Smooth muscle cell (in vitro differentiated cells): ENCODE data around the gene XCL1. TPM values are rescaled to one million over a fixed set of nuclear protein-coding genes. Genes with fewer than 3 reads are reported as not detected.
"Not testable (repeated sequence)": the region's sequence is repeated elsewhere in the genome, so short reads cannot be mapped to it uniquely, and the experiment has no call there.

Experiments
- DNase-seq: peaks from one replicate; lab custom pipeline; 2025; ENCODE audit not compliant: unreplicated experiment; lab: John Stamatoyannopoulos, UW
- H2AFZ ChIP-seq: fragments of 200-600 bp; sonication (generic); 2 replicates; pipeline ENCODE4 v1.6.0; 2016; ENCODE audit warnings: antibody characterized with exemption, low read depth, mild to moderate bottlenecking
- H3F3A ChIP-seq: fragments of 200-600 bp; sonication (generic); 2 replicates; pipeline ENCODE4 v1.6.0; 2017; ENCODE audit warnings: antibody characterized with exemption, low read depth
- H3K27ac ChIP-seq: fragments of 200-600 bp; sonication (generic); 2 replicates; pipeline ENCODE4 v1.5.1; 2016; ENCODE audit warnings: low read depth, mild to moderate bottlenecking
- H3K27me3 ChIP-seq: fragments of 200-600 bp; sonication (generic); 2 replicates; pipeline ENCODE4 v1.6.1; 2016; ENCODE audit warnings: low read depth, mild to moderate bottlenecking
- H3K36me3 ChIP-seq: fragments of 200-600 bp; sonication (generic); 2 replicates; pipeline ENCODE4 v1.5.1; 2016; ENCODE audit warnings: low read depth
- H3K4me1 ChIP-seq: fragments of 200-600 bp; sonication (generic); 2 replicates; pipeline ENCODE4 v1.5.1; 2016; ENCODE audit warnings: low read depth
- H3K4me2 ChIP-seq: fragments of 200-600 bp; sonication (generic); 2 replicates; pipeline ENCODE4 v1.6.0; 2016; ENCODE audit warnings: mild to moderate bottlenecking
- H3K4me3 ChIP-seq: fragments of 200-600 bp; sonication (generic); 2 replicates; pipeline ENCODE4 v1.5.1; 2016; ENCODE audit warnings: mild to moderate bottlenecking
- H3K79me2 ChIP-seq: fragments of 200-600 bp; sonication (generic); 2 replicates; pipeline ENCODE4 v1.6.0; 2016; ENCODE audit warnings: low read depth, mild to moderate bottlenecking
- H3K9ac ChIP-seq: fragments of 200-600 bp; sonication (generic); 2 replicates; pipeline ENCODE4 v1.6.0; 2016; ENCODE audit warnings: low read depth
- H3K9me3 ChIP-seq: fragments of 200-600 bp; sonication (generic); replicated peaks from 2 replicates; pipeline ENCODE4 v1.5.1; 2016; ENCODE audit warnings: low read depth
- H4K20me1 ChIP-seq: fragments of 200-600 bp; sonication (generic); 2 replicates; pipeline ENCODE4 v1.6.0; 2016; ENCODE audit warnings: low read depth
- WGBS: methylation state at CpG from one replicate; pipeline ENCODE4 v1.1.7; 2016; ENCODE audit warnings: low lambda C conversion rate; 5-methylcytosine and 5-hydroxymethylcytosine counted together
- polyA plus RNA-seq: library from polyadenylated mRNA; unstranded; fragments of >200 nt; fragmentation: Nextera tagmentation; extraction: Ambion mirVana; gene quantifications from 2 replicates; pipeline ENCODE4 v1.2.1, GENCODE V29; 2016
- total RNA-seq: library from RNA; depleted of rRNA; stranded (reverse); fragments of >200 nt; gene quantifications from 2 replicates; pipeline ENCODE4 v1.2.3, GENCODE V29; 2014
- TF ChIP-seq, protein P1 (sequence below): fragments of 200-600 bp; sonication (generic); IDR thresholded peaks from 2 replicates; pipeline ENCODE4 v1.5.1; 2017; ENCODE audit warnings: borderline replicate concordance, mild to moderate bottlenecking, antibody characterized with exemption; ENCODE audit not compliant: insufficient read depth, poor library complexity, severe bottlenecking

The XCL1 gene
- total and polyA plus RNA-seq, 2 experiments from 2014 or later = 0.45 TPM; not detected in 1

DNA sequence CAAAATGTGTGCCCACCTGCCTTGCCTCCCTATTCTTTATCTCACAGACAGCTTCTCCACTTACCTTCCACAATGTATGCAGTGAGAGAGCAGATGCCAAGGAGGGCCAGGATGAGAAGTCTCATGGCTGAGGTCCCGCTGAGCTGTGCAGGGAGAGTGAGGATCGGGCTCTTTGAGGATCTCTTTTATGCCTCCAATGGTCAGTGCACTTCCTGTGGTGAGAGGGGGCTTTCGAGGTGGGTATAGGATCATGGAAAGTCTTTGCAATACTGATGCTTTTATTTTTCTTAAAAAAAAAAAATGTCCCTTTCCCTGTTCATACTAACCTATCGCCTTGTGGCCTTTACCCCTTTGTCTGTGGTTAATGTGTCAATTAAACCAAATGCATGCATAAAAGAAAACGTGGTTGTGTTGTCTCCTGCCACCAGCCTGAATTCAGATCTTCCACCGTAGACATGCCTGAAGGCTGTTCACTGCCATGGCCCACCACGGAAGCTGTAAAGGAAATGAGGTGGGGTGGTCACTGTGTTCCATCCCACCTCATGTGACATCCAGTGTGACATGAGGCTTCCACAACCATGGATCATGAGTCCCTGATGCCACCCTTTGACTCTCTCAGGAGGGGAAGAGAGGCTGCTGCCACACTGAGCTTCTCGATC is 32.4 kb upstream of the XCL1 start, which contains the start of gene XCL2:
TSS of gene XCL2 (minus strand) at position 158 of the 659 bp plus-strand sequence. CDS start at position 125, 33 bp downstream.
- H3K4me2 ChIP-seq, H3K4me3 ChIP-seq, H3K79me2 ChIP-seq, H3K36me3 ChIP-seq, H3K27ac ChIP-seq, DNase-seq, H2AFZ ChIP-seq, H3K9me3 ChIP-seq, H3K27me3 ChIP-seq, H3K9ac ChIP-seq, H4K20me1 ChIP-seq, H3F3A ChIP-seq, H3K4me1 ChIP-seq: not testable (repeated sequence)
- WGBS = 88% methylated on average over 6 of the region's 8 CpGs

DNA sequence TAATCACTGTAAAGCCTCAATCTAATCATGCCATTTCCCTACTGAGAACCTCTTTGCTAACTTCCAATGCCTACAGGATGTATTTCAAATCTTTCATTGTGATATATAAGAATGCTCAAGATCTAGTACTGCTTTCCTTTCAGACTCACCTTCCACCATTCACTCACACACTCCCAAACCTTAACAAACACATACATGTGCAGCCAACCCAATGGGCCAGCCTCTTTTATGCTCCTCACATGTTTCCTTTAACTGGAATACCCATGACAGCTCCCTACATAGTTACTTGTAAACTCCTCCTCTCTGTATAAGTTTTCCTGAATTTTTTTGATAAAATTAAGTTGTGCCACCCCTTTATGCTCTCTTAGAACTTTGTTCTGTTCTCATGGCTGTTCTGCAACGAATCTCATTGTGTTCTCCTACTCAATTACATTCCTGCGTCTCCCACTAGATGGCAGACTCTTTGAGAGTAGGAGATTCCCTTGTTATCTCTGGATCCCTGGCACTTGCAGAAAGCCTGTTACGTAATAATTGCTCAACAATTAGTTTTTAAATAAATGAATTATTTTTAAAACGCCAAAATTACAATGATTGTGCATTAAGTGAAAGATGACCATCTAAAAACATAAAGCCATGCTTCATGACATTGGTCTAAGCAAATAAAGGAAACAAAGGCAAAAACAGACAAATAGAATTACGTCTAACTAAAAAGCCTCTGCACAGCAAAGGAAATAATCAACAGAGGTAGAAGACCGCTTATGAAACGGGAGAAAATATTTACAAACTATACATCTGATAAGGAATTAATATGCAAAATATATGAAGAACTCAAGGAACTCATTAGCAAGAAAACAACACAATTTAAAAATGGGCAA is 30.5 kb upstream of the XCL1 start:
- not testable (repeated sequence) for H3K4me2 ChIP-seq, H3K4me1 ChIP-seq, H3K4me3 ChIP-seq, H3K9ac ChIP-seq, H3K27me3 ChIP-seq, H3K79me2 ChIP-seq, H3K9me3 ChIP-seq, H2AFZ ChIP-seq, H4K20me1 ChIP-seq, DNase-seq, H3K27ac ChIP-seq, H3F3A ChIP-seq, H3K36me3 ChIP-seq
- TF ChIP-seq, protein P1, sequence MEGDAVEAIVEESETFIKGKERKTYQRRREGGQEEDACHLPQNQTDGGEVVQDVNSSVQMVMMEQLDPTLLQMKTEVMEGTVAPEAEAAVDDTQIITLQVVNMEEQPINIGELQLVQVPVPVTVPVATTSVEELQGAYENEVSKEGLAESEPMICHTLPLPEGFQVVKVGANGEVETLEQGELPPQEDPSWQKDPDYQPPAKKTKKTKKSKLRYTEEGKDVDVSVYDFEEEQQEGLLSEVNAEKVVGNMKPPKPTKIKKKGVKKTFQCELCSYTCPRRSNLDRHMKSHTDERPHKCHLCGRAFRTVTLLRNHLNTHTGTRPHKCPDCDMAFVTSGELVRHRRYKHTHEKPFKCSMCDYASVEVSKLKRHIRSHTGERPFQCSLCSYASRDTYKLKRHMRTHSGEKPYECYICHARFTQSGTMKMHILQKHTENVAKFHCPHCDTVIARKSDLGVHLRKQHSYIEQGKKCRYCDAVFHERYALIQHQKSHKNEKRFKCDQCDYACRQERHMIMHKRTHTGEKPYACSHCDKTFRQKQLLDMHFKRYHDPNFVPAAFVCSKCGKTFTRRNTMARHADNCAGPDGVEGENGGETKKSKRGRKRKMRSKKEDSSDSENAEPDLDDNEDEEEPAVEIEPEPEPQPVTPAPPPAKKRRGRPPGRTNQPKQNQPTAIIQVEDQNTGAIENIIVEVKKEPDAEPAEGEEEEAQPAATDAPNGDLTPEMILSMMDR = peak; percentile 57
- WGBS = 29% methylated on average over 7 of the region's 7 CpGs

DNA sequence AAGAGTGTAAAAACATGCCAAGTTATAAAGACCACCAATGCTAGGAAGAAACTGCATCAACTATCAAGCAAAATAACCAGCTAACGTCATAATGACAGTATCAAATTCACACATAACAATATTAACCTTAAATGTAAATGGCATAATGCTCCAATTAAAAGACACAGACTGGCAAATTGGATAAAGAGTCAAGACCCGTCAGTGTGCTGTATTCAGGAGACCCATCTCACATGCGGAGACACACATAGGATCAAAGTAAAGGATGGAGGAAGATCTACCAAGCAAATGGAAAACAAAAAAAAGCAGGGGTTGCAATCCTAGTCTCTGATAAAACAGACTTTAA is 29.9 kb upstream of the XCL1 start:
- not testable (repeated sequence) for H3F3A ChIP-seq, DNase-seq, H3K27me3 ChIP-seq, H3K27ac ChIP-seq, H2AFZ ChIP-seq, H3K79me2 ChIP-seq, H3K36me3 ChIP-seq, H3K4me2 ChIP-seq, H3K4me3 ChIP-seq, H4K20me1 ChIP-seq, H3K9ac ChIP-seq, H3K9me3 ChIP-seq, H3K4me1 ChIP-seq
- WGBS = 61% methylated on average over 3 of the region's 3 CpGs

DNA sequence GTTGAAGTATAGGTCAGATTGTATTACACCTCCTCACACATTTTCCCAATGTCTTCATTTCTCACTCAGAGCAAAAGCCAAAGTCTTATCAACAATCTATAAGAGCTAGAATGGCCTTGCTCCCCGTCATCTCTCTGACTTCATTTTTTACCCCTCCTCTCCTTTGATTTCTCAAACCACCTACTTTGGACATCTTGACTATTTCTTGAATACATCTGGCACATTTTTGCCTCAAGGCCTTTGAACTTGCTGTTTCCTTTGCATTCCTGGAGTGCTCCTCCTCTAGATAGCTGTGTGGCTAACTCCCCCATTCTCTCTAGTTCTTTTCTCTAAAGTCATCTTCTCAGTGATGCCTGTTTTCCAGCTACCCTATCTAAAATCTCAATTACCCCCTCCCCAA is 25.4 kb upstream of the XCL1 start:
- Histone ChIP-seq H3K27ac (no peak overlapping the region), H3K27me3 (no peaks in the 10 kb centered on the region), H3F3A (no peaks in the 10 kb centered on the region), H3K4me3 (no peak overlapping the region), H3K4me2 (no peak overlapping the region), H3K9me3 (no peaks in the 10 kb centered on the region), H3K79me2 (no peaks in the 10 kb centered on the region), H3K4me1 (no peaks in the 10 kb centered on the region), H4K20me1 (no peaks in the 10 kb centered on the region), H2AFZ (no peak overlapping the region), H3K9ac (no peak overlapping the region), H3K36me3 (no peaks in the 10 kb centered on the region)
- TF ChIP-seq, protein P1 = no peak
- no peak for DNase-seq
- 42% methylated on average over 1 of the region's 1 CpG for WGBS
